KMS-11 (cell line): ENCODE measurements around the gene HSF5.
"Not testable (repeated sequence)": the region's sequence is repeated elsewhere in the genome, so short reads cannot be mapped to it uniquely, and the experiment has no call there.

ENCODE experiments used
- H2AFZ ChIP-seq: fragments of 200-600 bp; sonication (generic); 2 replicates; pipeline ENCODE4 v1.6.1; 2016; ENCODE audit warnings: antibody characterized with exemption, mixed run types, low read depth
- H3K27ac ChIP-seq: fragments of 200-600 bp; sonication (generic); 2 replicates; pipeline ENCODE4 v1.6.1; 2016; ENCODE audit warnings: mild to moderate bottlenecking, mixed run types
- H3K27me3 ChIP-seq: fragments of 200-600 bp; sonication (generic); 2 replicates; pipeline ENCODE4 v1.6.1; 2017; ENCODE audit warnings: mild to moderate bottlenecking, low read depth, mixed run types, moderate library complexity; ENCODE audit not compliant: insufficient read depth
- H3K36me3 ChIP-seq: fragments of 200-600 bp; sonication (generic); 2 replicates; pipeline ENCODE4 v1.6.1; 2017; ENCODE audit warnings: mild to moderate bottlenecking, mixed run types; ENCODE audit not compliant: insufficient read depth
- H3K4me1 ChIP-seq: fragments of 200-600 bp; sonication (generic); 2 replicates; pipeline ENCODE4 v1.6.1; 2016; ENCODE audit warnings: mild to moderate bottlenecking, low read depth, mixed run types; ENCODE audit not compliant: poor library complexity, severe bottlenecking
- H3K4me2 ChIP-seq: fragments of 200-600 bp; sonication (generic); 2 replicates; pipeline ENCODE4 v1.7.0; 2016; ENCODE audit warnings: mild to moderate bottlenecking, mixed run types
- H3K4me3 ChIP-seq: fragments of 200-600 bp; sonication (generic); IDR thresholded peaks from 2 replicates; pipeline ENCODE4 v1.6.1; 2017; ENCODE audit warnings: low read depth, low read length, mixed read lengths; ENCODE audit not compliant: insufficient read depth
- H3K79me2 ChIP-seq: fragments of 200-600 bp; sonication (generic); 2 replicates; pipeline ENCODE4 v1.6.1; 2016; ENCODE audit warnings: low read depth, mixed run types; ENCODE audit not compliant: insufficient read depth
- H3K9ac ChIP-seq: fragments of 200-600 bp; sonication (generic); 2 replicates; pipeline ENCODE4 v1.6.1; 2016; ENCODE audit warnings: mild to moderate bottlenecking, mixed run types
- H4K20me1 ChIP-seq: fragments of 200-600 bp; sonication (generic); 2 replicates; pipeline ENCODE4 v1.6.1; 2016; ENCODE audit warnings: mild to moderate bottlenecking, mixed run types; ENCODE audit not compliant: insufficient read depth
- CTCF ChIP-seq: fragments of 200-600 bp; sonication (generic); conservative IDR thresholded peaks from 2 replicates; pipeline ENCODE4 v1.6.1; 2017; ENCODE audit warnings: low read depth, mild to moderate bottlenecking, antibody characterized with exemption, low read length, moderate library complexity, mixed read lengths

Gene HSF5

GRCh38 chr17:58398574-58399266 is 89.5 kb downstream of the HSF5 start:
- H3K4me1 ChIP-seq = no peaks in the 10 kb centered on the region

GRCh38 chr17:58397421-58397820 is 90.8 kb downstream of the HSF5 start:
- H3K79me2 ChIP-seq, H3K4me3 ChIP-seq, H3K27me3 ChIP-seq, H3K36me3 ChIP-seq, H3K9ac ChIP-seq, H2AFZ ChIP-seq, H3K27ac ChIP-seq, H3K4me2 ChIP-seq, H4K20me1 ChIP-seq, H3K4me1 ChIP-seq: not testable (repeated sequence)

More at GRCh38 chr17:58398574-58399266, 89.5 kb downstream of the HSF5 start:
- Histone ChIP-seq H3K79me2 (no peaks in the 10 kb centered on the region), H3K4me2 (no peak overlapping the region), H3K4me3 (no peak overlapping the region), H4K20me1 (no peaks in the 10 kb centered on the region), H3K36me3 (no peaks in the 10 kb centered on the region), H3K9ac (no peak overlapping the region), H3K27me3 (no peaks in the 10 kb centered on the region), H2AFZ (no peak overlapping the region), H3K27ac (no peak overlapping the region)
- TF ChIP-seq CTCF = no peak

GRCh38 chr17:58396173-58396572 is 92.0 kb downstream of the HSF5 start:
- no peaks in the 10 kb centered on the region for H3K36me3 ChIP-seq
- H3K79me2 ChIP-seq = no peaks in the 10 kb centered on the region
- H2AFZ ChIP-seq = no peak overlapping the region
- no peak overlapping the region for H3K9ac ChIP-seq
- H3K4me3 ChIP-seq = no peak overlapping the region
- TF ChIP-seq CTCF = no peak
- no peak overlapping the region for H3K27ac ChIP-seq
- no peaks in the 10 kb centered on the region for H3K4me1 ChIP-seq
- H4K20me1 ChIP-seq = no peaks in the 10 kb centered on the region
- no peak overlapping the region for H3K4me2 ChIP-seq
- no peaks in the 10 kb centered on the region for H3K27me3 ChIP-seq

GRCh38 chr17:58394534-58395223 is 93.5 kb downstream of the HSF5 start:
- TF ChIP-seq CTCF = no peak
- no peaks in the 10 kb centered on the region for H4K20me1 ChIP-seq
- no peaks in the 10 kb centered on the region for H3K4me1 ChIP-seq
- no peaks in the 10 kb centered on the region for H3K27me3 ChIP-seq
- H2AFZ ChIP-seq = no peak overlapping the region
- H3K36me3 ChIP-seq = no peaks in the 10 kb centered on the region
- H3K79me2 ChIP-seq = no peaks in the 10 kb centered on the region
- no peak overlapping the region for H3K4me2 ChIP-seq
- H3K9ac ChIP-seq = no peak overlapping the region
- H3K4me3 ChIP-seq = no peak overlapping the region
- H3K27ac ChIP-seq = no peak overlapping the region
